Hepatocyte (in vitro differentiated cells): ENCODE data around the gene OR8D2. TPM values are rescaled to one million over a fixed set of nuclear protein-coding genes. Genes with fewer than 3 reads are reported as not detected.

Experiments used
- DNase-seq: peaks from one replicate; pipeline ENCODE4 v3.0.0-alpha.2; 2016; ENCODE audit warnings: low spot score
- H2AFZ ChIP-seq: fragments of 200-600 bp; sonication (generic); 2 replicates; pipeline ENCODE4 v1.6.0; 2016; ENCODE audit warnings: antibody characterized with exemption, mild to moderate bottlenecking
- H3K27ac ChIP-seq: fragments of 200-600 bp; sonication (generic); 2 replicates; pipeline ENCODE4 v1.5.1; 2016; ENCODE audit warnings: mild to moderate bottlenecking
- H3K27me3 ChIP-seq: fragments of 200-600 bp; sonication (generic); 2 replicates; pipeline ENCODE4 v1.6.1; 2016
- H3K36me3 ChIP-seq: fragments of 200-600 bp; sonication (generic); replicated peaks from 2 replicates; pipeline ENCODE4 v1.5.1; 2016; ENCODE audit warnings: low read depth; ENCODE audit not compliant: insufficient read depth
- H3K4me1 ChIP-seq: fragments of 200-600 bp; sonication (generic); 2 replicates; pipeline ENCODE4 v1.5.1; 2016; ENCODE audit warnings: mild to moderate bottlenecking, moderate library complexity; ENCODE audit not compliant: insufficient read depth
- H3K4me2 ChIP-seq: fragments of 200-600 bp; sonication (generic); 2 replicates; pipeline ENCODE4 v1.6.0; 2016
- H3K4me3 ChIP-seq: fragments of 200-600 bp; sonication (generic); 2 replicates; pipeline ENCODE4 v1.5.1; 2016; ENCODE audit warnings: mild to moderate bottlenecking
- H3K79me2 ChIP-seq: fragments of 200-600 bp; sonication (generic); 2 replicates; pipeline ENCODE4 v1.6.0; 2017; ENCODE audit warnings: mild to moderate bottlenecking
- H3K9me2 ChIP-seq: fragments of 200-600 bp; sonication (generic); replicated peaks from 2 replicates; pipeline ENCODE4 v1.6.0; 2017; ENCODE audit warnings: mild to moderate bottlenecking; ENCODE audit not compliant: insufficient read depth
- H3K9me3 ChIP-seq: fragments of 200-600 bp; sonication (generic); 2 replicates; pipeline ENCODE4 v1.5.1; 2016; ENCODE audit warnings: low read depth, mild to moderate bottlenecking
- H4K20me1 ChIP-seq: fragments of 200-600 bp; sonication (generic); 2 replicates; pipeline ENCODE4 v1.6.0; 2016; ENCODE audit warnings: mild to moderate bottlenecking; ENCODE audit not compliant: insufficient read depth, poor library complexity, severe bottlenecking
- CTCF ChIP-seq: fragments of 200-600 bp; sonication (generic); IDR thresholded peaks from 2 replicates; pipeline ENCODE4 v1.5.1; 2016; ENCODE audit warnings: antibody characterized with exemption, mild to moderate bottlenecking; ENCODE audit not compliant: poor library complexity
- EZH2 ChIP-seq: fragments of 200-600 bp; sonication (generic); IDR thresholded peaks from 2 replicates; pipeline ENCODE4 v1.6.1; 2016; ENCODE audit warnings: antibody characterized with exemption, mild to moderate bottlenecking, borderline replicate concordance
- EZH2phosphoT487 ChIP-seq: fragments of 200-600 bp; sonication (generic); IDR thresholded peaks from one replicate; pipeline ENCODE4 v1.6.1; 2018; ENCODE audit warnings: antibody characterized with exemption, mild to moderate bottlenecking, low read depth, moderate library complexity; ENCODE audit not compliant: unreplicated experiment, severe bottlenecking
- WGBS: methylation state at CpG from one replicate; pipeline ENCODE4 v1.1.6; 2016; ENCODE audit warnings: low lambda C conversion rate; ENCODE audit errors: missing lambda C conversion rate; 5-methylcytosine and 5-hydroxymethylcytosine counted together
- polyA plus RNA-seq: library from polyadenylated mRNA; unstranded; fragments of >200 nt; fragmentation: Nextera tagmentation; extraction: Ambion mirVana; gene quantifications from 2 replicates; pipeline ENCODE4 v1.2.1, GENCODE V29; 2016
- total RNA-seq: library from RNA; depleted of rRNA; stranded (reverse); fragments of >200 nt; gene quantifications from 2 replicates; pipeline ENCODE4 v1.2.3, GENCODE V29; 2014

Gene OR8D2
- total and polyA plus RNA-seq, 2 experiments from 2014 or later = not detected

GRCh38 chr11:124329787-124330478 is 9.9 kb upstream of the OR8D2 start:
- H3K36me3 ChIP-seq = no peaks in the 10 kb centered on the region

GRCh38 chr11:124327775-124328174 is 7.8 kb upstream of the OR8D2 start:
- Histone ChIP-seq H3K4me3 (no peak overlapping the region), H4K20me1 (no peaks in the 10 kb centered on the region), H3K36me3 (no peaks in the 10 kb centered on the region), H3K27me3 (no peaks in the 10 kb centered on the region), H3K27ac (no peak overlapping the region), H3K4me1 (no peaks in the 10 kb centered on the region), H3K79me2 (no peaks in the 10 kb centered on the region), H2AFZ (no peak overlapping the region), H3K4me2 (no peak overlapping the region), H3K9me2 (no peaks in the 10 kb centered on the region), H3K9me3 (no peaks in the 10 kb centered on the region)
- no peak for DNase-seq
- WGBS = 88% methylated on average over 1 of the region's 1 CpG
- TF ChIP-seq CTCF (no peak), EZH2phosphoT487 (no peak), EZH2 (no peak)

More at GRCh38 chr11:124329787-124330478, 9.9 kb upstream of the OR8D2 start:
- Histone ChIP-seq H3K27ac (no peak overlapping the region), H3K4me1 (no peaks in the 10 kb centered on the region), H3K9me2 (no peaks in the 10 kb centered on the region), H3K27me3 (no peaks in the 10 kb centered on the region), H2AFZ (no peak overlapping the region), H3K9me3 (no peaks in the 10 kb centered on the region), H3K4me3 (no peak overlapping the region), H3K4me2 (no peak overlapping the region), H3K79me2 (no peaks in the 10 kb centered on the region), H4K20me1 (no peaks in the 10 kb centered on the region)
- TF ChIP-seq EZH2 (no peak), CTCF (peak; percentile 26), EZH2phosphoT487 (no peak)
- DNase-seq = no peak
- WGBS = 78% methylated on average over 2 of the region's 2 CpGs

GRCh38 chr11:124322356-124322755 is 2.4 kb upstream of the OR8D2 start:
- peaks cover 4% of the 10 kb centered on the region for H3K4me1 ChIP-seq
- TF ChIP-seq EZH2 (no peak), EZH2phosphoT487 (no peak), CTCF (no peak)
- 89% methylated on average over 1 of the region's 1 CpG for WGBS
- no peak overlapping the region for H3K27ac ChIP-seq
- H3K4me2 ChIP-seq = no peak overlapping the region
- no peaks in the 10 kb centered on the region for H3K9me3 ChIP-seq
- no peak overlapping the region for H3K4me3 ChIP-seq
- H3K79me2 ChIP-seq = no peaks in the 10 kb centered on the region
- no peak overlapping the region for H2AFZ ChIP-seq
- no peak for DNase-seq
- no peaks in the 10 kb centered on the region for H3K36me3 ChIP-seq
- H3K27me3 ChIP-seq = no peaks in the 10 kb centered on the region
- no peaks in the 10 kb centered on the region for H4K20me1 ChIP-seq
- H3K9me2 ChIP-seq = no peaks in the 10 kb centered on the region

- no peak overlapping the region for H3K4me3 ChIP-seq
- H3K9me2 ChIP-seq = no peaks in the 10 kb centered on the region
- no peaks in the 10 kb centered on the region for H3K9me3 ChIP-seq
- H3K27me3 ChIP-seq = no peaks in the 10 kb centered on the region
- no peak overlapping the region for H2AFZ ChIP-seq
- H3K4me1 ChIP-seq = peaks cover 2% of the 10 kb centered on the region
- H3K27ac ChIP-seq = no peak overlapping the region
- H3K4me2 ChIP-seq = no peak overlapping the region
- TF ChIP-seq EZH2phosphoT487 = no peak
- TF ChIP-seq CTCF = no peak
- no peak for TF ChIP-seq EZH2
- no peaks in the 10 kb centered on the region for H3K36me3 ChIP-seq
- H4K20me1 ChIP-seq = no peaks in the 10 kb centered on the region
- H3K79me2 ChIP-seq = no peaks in the 10 kb centered on the region
- no peak for DNase-seq
- WGBS = 73% methylated on average over 3 of the region's 3 CpGs
Measured at GRCh38 chr11:124315052-124315451, 4.9 kb downstream of the OR8D2 start.
